Epithelial cell of esophagus (primary cell): ENCODE measurements around the gene CCBE1.

Source experiments
- DNase-seq: peaks from one replicate; pipeline ENCODE4 v3.0.0; 2010; ENCODE audit warnings: low read depth
- H3K4me3 ChIP-seq: 2 replicates; pipeline ENCODE4 v1.5.1; 2011; ENCODE audit warnings: mild to moderate bottlenecking, low read length, control low read depth
- TF ChIP-seq, protein P1 (sequence below): IDR thresholded peaks from 2 replicates; pipeline ENCODE4 v1.5.1; 2011; ENCODE audit warnings: low read depth, mild to moderate bottlenecking, low read length, control low read depth, inconsistent platforms; ENCODE audit not compliant: insufficient read depth; ENCODE audit errors: missing control alignments

Gene CCBE1

GRCh38 chr18:59695551-59695950 lies 1.7 kb downstream of the CCBE1 start:
- DNase-seq: no peak
- TF ChIP-seq, protein P1, sequence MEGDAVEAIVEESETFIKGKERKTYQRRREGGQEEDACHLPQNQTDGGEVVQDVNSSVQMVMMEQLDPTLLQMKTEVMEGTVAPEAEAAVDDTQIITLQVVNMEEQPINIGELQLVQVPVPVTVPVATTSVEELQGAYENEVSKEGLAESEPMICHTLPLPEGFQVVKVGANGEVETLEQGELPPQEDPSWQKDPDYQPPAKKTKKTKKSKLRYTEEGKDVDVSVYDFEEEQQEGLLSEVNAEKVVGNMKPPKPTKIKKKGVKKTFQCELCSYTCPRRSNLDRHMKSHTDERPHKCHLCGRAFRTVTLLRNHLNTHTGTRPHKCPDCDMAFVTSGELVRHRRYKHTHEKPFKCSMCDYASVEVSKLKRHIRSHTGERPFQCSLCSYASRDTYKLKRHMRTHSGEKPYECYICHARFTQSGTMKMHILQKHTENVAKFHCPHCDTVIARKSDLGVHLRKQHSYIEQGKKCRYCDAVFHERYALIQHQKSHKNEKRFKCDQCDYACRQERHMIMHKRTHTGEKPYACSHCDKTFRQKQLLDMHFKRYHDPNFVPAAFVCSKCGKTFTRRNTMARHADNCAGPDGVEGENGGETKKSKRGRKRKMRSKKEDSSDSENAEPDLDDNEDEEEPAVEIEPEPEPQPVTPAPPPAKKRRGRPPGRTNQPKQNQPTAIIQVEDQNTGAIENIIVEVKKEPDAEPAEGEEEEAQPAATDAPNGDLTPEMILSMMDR: no peak
- H3K4me3 ChIP-seq: no peak overlapping the region

- H3K4me3 ChIP-seq: no peak overlapping the region
- TF ChIP-seq, protein P1: no peak
- no peak for DNase-seq
Observed at GRCh38 chr18:59694824-59695223, 2.4 kb downstream of the CCBE1 start.

DNA sequence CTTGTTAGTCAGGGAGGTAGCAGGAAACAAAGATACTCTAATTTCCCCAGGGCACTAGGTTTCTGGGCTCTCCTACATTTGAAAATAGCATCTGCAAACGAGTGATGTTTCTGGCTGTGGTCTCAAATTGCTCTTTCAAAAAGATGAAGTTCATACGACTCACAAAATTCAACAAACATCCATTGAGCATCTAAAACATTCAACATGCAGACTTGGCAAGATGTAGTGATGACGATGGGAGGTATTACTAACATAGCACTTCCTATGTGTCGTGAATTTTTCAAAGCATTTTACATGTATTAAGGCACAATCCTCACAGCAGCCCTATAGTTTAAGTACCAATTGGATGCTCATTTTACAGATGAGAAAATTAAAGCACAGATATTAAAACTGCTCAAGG lies 5.2 kb downstream of the CCBE1 start:
- DNase-seq: no peak

DNA sequence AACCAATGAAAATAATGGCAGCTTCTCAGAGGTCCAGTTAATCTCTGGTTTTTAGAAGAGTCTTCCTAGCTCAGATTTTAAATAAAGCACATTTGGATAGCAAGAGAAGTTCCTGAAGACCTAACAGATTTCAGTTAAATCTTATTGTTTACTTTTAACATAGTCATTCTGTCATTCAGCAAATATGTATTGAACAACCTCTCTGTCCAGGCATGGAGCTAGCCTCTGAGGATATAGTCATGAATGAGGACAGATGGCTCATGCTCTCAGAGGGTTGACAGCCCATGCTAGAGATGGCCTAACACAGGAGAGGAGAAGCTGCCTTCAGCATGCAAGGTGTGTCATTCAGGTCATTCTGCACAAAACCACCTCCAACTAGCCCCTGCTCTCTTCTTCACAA lies 6.2 kb downstream of the CCBE1 start:
- TF ChIP-seq, protein P1: no peak
- no peak overlapping the region for H3K4me3 ChIP-seq
- DNase-seq: peak; percentile 86

More for the DNA sequence above, 5.2 kb downstream of the CCBE1 start:
- no peak overlapping the region for H3K4me3 ChIP-seq
- TF ChIP-seq, protein P1: no peak

DNA sequence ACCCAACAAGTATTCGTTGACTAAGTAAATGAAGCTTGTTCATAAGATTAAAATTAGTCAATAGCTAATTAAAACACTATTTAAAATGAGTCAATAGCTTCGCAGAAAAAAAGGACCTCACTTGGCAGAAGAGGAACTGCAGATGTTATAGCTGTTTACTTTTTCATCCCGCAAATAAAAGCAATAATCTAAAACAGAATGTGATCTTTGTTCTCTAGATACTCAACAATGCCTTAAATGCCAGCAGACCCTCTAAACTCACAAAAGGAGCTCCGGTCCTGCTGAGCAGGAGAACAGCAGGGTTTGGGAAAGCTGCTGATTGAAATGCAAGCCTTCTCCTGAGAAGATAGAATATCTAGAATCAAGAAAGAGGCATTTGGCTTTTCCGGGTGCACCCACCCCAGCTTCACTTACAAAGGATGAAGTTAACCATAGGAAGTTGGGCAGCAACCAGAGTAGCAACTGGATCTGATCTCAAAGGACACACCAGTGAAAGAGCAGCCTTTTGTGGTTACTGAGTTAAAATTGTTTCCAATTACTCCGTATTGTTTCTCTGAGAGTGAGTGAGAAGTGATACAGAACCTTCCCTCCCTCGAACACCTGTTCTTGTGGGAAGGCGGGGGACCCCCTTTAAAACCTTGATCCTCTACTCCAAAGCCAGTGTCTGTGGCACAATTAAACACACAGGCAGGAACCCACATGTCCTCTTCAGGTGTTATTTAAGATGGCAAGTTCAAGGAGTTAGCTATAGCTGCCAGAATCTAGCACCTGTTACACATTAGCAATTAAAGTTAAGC lies 6.8 kb downstream of the CCBE1 start:
- no peak for DNase-seq
- TF ChIP-seq, protein P1: no peak
- H3K4me3 ChIP-seq: no peak overlapping the region

DNA sequence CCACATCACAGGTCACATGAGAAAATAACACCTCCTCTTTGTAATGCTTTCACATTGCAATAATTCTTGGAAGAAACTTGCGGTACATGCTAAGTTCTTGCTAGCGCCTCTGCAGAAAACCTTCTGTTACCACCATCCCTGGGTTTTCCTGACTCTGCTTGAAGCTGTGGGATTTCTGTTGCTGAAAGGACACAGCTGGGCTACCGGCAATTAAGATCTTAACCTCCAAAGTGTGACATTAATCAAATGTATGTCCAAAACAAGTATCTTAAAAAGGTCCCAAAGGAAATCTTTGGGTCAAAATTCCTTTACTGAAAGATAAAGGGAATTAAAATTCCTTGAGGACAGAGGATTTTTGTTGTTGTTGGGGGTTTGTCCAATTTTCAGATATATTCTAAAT lies 7.5 kb downstream of the CCBE1 start:
- no peak for DNase-seq
- H3K4me3 ChIP-seq: no peak overlapping the region
- TF ChIP-seq, protein P1: no peak

DNA sequence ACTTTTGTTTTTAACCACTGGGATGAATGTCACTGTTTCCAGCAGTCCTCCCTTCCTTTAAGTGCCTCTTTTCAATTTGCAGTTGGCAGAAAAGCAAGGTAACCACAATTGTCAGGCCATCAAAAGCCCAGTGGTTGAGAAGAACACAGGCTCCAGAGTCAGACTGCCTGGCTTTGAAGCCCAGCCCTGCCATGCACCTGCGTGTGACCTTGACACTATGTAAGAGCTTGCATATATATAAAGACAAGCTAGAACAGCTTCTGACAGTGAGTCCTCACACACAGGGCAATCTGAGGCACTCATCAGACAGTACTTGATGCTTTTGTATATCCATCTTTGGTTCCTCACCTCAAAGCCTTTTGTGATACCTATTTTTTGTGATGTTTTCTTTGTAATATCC lies 11.0 kb downstream of the CCBE1 start:
- TF ChIP-seq, protein P1: no peak
- no peak for DNase-seq
- no peak overlapping the region for H3K4me3 ChIP-seq
